Measurements from ENCODE around the gene GPRASP3.

Gene GPRASP3

DNA sequence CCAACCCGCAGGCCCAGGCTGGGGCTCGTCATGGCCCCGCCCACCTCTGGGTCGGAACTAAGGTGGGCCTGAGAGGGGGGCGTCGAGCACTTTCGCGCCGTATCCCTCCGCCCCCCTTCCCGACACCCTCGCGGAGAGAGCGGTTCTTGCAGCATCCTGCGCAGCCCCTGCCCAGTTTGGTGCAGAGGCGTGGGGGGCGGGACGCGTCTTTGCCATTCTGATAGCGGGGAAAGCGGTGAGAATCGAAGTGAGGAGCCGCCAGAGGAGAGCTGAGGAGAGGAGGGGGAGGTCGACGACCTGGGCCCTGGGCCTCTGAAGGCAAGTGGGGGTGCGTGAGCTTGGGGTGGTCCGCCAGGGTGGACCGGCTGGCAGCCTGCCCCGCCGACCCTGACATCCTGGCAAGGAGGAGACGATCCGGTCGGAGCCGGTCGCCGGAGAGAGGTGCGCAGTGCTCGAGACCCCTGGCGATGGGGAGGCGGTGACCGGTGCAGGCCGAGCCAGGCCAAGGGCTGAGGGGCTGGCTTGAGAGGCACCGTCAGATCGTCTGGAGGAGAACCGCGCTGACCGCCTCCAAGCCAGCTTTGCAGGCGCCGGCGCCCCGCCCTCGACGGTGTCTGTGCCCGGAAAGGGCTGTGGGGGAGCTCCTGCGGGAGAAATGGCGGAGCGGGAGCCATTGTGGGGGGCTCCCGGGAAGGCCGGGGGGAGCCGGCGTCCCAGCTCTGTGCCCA, 25.5 kb downstream of the GPRASP3 start:
- TF ChIP-seq, protein P1, sequence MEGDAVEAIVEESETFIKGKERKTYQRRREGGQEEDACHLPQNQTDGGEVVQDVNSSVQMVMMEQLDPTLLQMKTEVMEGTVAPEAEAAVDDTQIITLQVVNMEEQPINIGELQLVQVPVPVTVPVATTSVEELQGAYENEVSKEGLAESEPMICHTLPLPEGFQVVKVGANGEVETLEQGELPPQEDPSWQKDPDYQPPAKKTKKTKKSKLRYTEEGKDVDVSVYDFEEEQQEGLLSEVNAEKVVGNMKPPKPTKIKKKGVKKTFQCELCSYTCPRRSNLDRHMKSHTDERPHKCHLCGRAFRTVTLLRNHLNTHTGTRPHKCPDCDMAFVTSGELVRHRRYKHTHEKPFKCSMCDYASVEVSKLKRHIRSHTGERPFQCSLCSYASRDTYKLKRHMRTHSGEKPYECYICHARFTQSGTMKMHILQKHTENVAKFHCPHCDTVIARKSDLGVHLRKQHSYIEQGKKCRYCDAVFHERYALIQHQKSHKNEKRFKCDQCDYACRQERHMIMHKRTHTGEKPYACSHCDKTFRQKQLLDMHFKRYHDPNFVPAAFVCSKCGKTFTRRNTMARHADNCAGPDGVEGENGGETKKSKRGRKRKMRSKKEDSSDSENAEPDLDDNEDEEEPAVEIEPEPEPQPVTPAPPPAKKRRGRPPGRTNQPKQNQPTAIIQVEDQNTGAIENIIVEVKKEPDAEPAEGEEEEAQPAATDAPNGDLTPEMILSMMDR (IDR thresholded peaks at IDR 0.05; ENCODE audit: low read depth, low read length, missing control alignments) = no peak
- DNase-seq (ENCODE audit: low read depth) = no peak
- H3K4me3 ChIP-seq (ENCODE audit: low read depth, low read length) = peak overlapping the region; percentile 52
- in situ Hi-C loops (cut with HindIII; ENCODE audit: low sequenced_read_pairs) = no loop called here

DNA sequence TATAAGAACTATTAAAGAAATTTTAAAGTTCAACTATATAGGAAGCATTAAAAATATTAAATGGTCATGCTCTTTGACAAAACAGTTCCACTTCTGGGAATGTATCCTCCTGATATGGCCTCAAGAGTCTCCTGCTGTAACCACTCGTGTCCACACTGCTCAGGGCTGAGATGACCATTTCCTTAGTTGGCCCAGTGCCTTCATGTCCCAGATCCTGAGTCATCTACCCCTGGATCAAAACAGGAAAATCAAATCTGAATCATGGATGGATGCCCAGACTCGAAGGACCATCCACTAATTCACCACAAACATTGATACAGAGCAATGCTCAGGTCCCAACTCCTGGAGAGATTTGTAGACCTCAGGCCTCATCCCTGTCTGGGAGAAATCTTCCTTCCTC, 44.7 kb downstream of the GPRASP3 start:
- in situ Hi-C loops (cut with HindIII; ENCODE audit: low sequenced_read_pairs) = no loop called here
- peak; percentile 58 for DNase-seq (ENCODE audit: low read depth)
- TF ChIP-seq, protein P1 (IDR thresholded peaks at IDR 0.05; ENCODE audit: low read depth, low read length, missing control alignments) = no peak
- H3K4me3 ChIP-seq (ENCODE audit: low read depth, low read length) = no peak overlapping the region

DNA sequence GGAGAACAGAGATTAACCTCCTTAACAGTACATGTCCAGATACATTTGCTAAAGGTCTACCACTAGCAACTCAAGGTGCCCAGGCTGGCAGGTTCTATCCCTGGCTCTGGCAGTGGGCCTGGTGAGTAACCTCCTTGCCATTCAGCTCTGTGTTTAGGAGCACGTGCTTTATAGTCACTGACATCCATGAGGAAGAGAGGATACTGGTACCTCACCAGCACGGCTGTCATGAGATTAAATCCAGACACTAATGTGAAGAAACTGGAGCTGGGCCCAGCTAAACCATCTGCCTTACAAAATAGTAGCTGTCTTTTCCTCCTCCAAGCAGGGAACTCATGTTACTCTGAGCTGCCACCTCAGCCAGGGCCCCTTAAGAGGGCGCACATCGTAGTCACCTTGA, 45.3 kb downstream of the GPRASP3 start:
- no peak overlapping the region for H3K4me3 ChIP-seq (ENCODE audit: low read depth, low read length)
- in situ Hi-C loops (cut with HindIII; ENCODE audit: low sequenced_read_pairs) = no loop called here
- no peak for DNase-seq (ENCODE audit: low read depth)
- TF ChIP-seq, protein P1 (IDR thresholded peaks at IDR 0.05; ENCODE audit: low read depth, low read length, missing control alignments) = no peak

DNA sequence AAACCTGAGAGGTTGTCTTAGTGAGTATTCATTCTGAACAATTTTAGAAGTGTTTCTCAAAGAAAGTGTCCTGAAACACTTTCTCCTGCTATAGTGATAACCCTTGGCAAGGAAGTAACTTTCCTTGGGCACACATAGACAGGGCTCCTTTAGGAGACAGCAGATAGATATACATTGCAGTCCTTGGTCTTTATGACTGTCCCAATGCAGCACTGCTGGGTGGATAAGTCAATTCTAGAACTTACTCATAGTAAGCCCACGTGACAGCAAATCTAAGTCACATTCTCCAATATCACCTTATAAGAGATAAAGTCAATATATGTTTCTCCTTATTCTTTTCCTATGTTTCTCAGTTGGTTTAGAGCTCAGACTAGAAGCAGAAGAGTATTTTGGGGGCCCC, 46.7 kb downstream of the GPRASP3 start:
- no peak overlapping the region for H3K4me3 ChIP-seq (ENCODE audit: low read depth, low read length)
- in situ Hi-C loops (cut with HindIII; ENCODE audit: low sequenced_read_pairs) = no loop called here
- TF ChIP-seq, protein P1 (IDR thresholded peaks at IDR 0.05; ENCODE audit: low read depth, low read length, missing control alignments) = no peak
- no peak for DNase-seq (ENCODE audit: low read depth)

DNA sequence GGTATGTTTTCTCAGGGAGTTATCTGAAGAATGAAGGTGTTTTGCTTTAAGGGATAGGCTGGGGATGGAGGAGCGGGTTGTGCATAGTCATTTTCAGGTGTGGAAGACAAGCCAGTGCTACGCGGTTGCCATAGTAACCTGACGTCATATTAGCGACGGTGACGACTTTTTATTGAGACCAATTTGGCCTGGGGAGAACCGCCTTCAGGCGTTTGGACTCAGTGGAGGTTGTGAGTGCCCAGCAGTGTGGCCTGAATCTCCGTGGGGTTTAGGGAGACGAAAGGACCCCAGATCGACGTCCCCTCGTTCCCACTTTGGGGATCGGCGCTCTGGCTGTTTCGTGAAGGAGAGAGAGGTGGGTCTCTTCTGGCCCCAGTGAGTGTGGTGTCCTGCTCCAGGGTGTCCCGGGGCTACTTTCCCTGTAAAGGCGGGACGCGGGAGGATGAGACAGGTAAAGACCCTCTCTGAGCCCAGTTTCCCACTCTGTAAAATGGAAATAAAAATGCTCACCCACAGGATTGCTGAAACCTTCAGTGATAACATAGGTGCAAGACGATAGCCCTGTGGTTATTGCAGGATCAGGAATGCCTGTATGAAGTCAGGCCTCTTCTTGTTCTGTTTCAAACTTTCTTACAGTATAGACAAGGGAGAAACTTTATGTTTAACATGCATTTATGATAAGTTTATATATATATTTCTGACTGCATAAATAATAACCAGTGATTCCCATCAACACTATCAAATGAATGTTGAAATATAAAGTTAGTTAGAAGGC, 48.6 kb downstream of the GPRASP3 start:
- peak overlapping the region; percentile 60 for H3K4me3 ChIP-seq (ENCODE audit: low read depth, low read length)
- in situ Hi-C loops (cut with HindIII; ENCODE audit: low sequenced_read_pairs) = no loop called here
- DNase-seq (ENCODE audit: low read depth) = peak; percentile 81
- TF ChIP-seq, protein P1 (IDR thresholded peaks at IDR 0.05; ENCODE audit: low read depth, low read length, missing control alignments) = no peak

Measured in astrocyte of the cerebellum (primary cell).